Common myeloid progenitor, CD34-positive (primary cell): ENCODE measurements around the gene SFRP2.

Experiments
- CTCF ChIA-PET: fragments of 350-600 bp; sonication (Branson Sonifier 250); formaldehyde crosslinking; loops from one replicate; lab custom pipeline; 2021; ENCODE audit warnings: antibody characterized with exemption; lab: Charles Lee
- POLR2A ChIA-PET: fragments of 350-600 bp; sonication (Branson Sonifier 250); formaldehyde crosslinking; loops from one replicate; lab custom pipeline; 2021; ENCODE audit warnings: antibody characterized with exemption; lab: Charles Lee
- DNase-seq, 3 donors: peaks; one replicate each; pipeline versions ENCODE4 v3.0.0 to v3.0.0-alpha.2; 2013
- H3K27ac ChIP-seq, 2 experiments: 1 replicate in 1 of 2; 2 replicates in 1 of 2; pipeline ENCODE4 v1.7.0; 2013; ENCODE audit warnings: inconsistent platforms in 2 of 2, low read length in 2 of 2, mild to moderate bottlenecking in 2 of 2, low read depth in 1 of 2, moderate library complexity in 1 of 2; ENCODE audit not compliant: severe bottlenecking in 2 of 2, insufficient read depth in 1 of 2, poor library complexity in 1 of 2
- H3K27me3 ChIP-seq, 5 experiments: replicated peaks in 2 of 5; 1 replicate in 3 of 5; 2 replicates in 2 of 5; pipeline versions ENCODE4 v1.6.1 to v1.7.0; 2013; ENCODE audit warnings: low read length in 4 of 5, mild to moderate bottlenecking in 2 of 5, moderate library complexity in 2 of 5, inconsistent platforms in 1 of 5; ENCODE audit not compliant: insufficient read depth in 5 of 5, control insufficient read depth in 4 of 5
- H3K36me3 ChIP-seq, 4 experiments: 1 replicate in 2 of 4; 2 replicates in 2 of 4; pipeline versions ENCODE4 v1.6.1 to v1.7.0; 2013; ENCODE audit warnings: low read length in 3 of 4, control low read depth in 1 of 4, mild to moderate bottlenecking in 1 of 4; ENCODE audit not compliant: control insufficient read depth in 4 of 4, insufficient read depth in 4 of 4
- H3K4me1 ChIP-seq, 4 experiments: 1 replicate in 3 of 4; 2 replicates in 1 of 4; pipeline versions ENCODE4 v1.6.1 to v1.7.1; 2013; ENCODE audit warnings: low read length in 3 of 4, mild to moderate bottlenecking in 3 of 4, control low read depth in 1 of 4, inconsistent platforms in 1 of 4, moderate library complexity in 1 of 4; ENCODE audit not compliant: control insufficient read depth in 4 of 4, insufficient read depth in 4 of 4; ENCODE audit errors: control extremely low read depth in 1 of 4
- H3K4me3 ChIP-seq, 7 experiments: 1 replicate in 4 of 7; 2 replicates in 3 of 7; pipeline versions ENCODE4 v1.5.1 to v1.7.0; 2013; ENCODE audit warnings: mild to moderate bottlenecking in 7 of 7, low read length in 6 of 7, moderate library complexity in 6 of 7, inconsistent platforms in 2 of 7, low read depth in 2 of 7, control low read depth in 1 of 7; ENCODE audit not compliant: insufficient read depth in 4 of 7, control insufficient read depth in 1 of 7; ENCODE audit errors: extremely low read depth in 1 of 7
- H3K9me3 ChIP-seq, 5 experiments: 1 replicate in 4 of 5; 2 replicates in 1 of 5; pipeline versions ENCODE4 v1.6.1 to v1.7.1; 2013; ENCODE audit warnings: low read length in 4 of 5, mild to moderate bottlenecking in 2 of 5, inconsistent platforms in 1 of 5, low read depth in 1 of 5, moderate library complexity in 1 of 5; ENCODE audit not compliant: control insufficient read depth in 4 of 5, insufficient read depth in 2 of 5; ENCODE audit errors: control extremely low read depth in 1 of 5
- WGBS: methylation state at CpG from one replicate; pipeline ENCODE4 v1.1.5; 2013; ENCODE audit not compliant: insufficient coverage; 5-methylcytosine and 5-hydroxymethylcytosine counted together

Gene SFRP2

GRCh38 chr4:153764601-153765368 lies 24.1 kb downstream of the SFRP2 start:
- Histone ChIP-seq H3K4me1 (peaks cover 0 to 4% (median 2%) of the 10 kb centered on the region in 4 experiments), H3K4me3 (no peak overlapping the region), H3K36me3 (no peaks in the 10 kb centered on the region), H3K27me3 (peaks cover 3 to 32% (median 5%) of the 10 kb centered on the region in 5 experiments), H3K27ac (no peak overlapping the region), H3K9me3 (no peaks in the 10 kb centered on the region)
- 98% methylated on average over 5 of the region's 5 CpGs for WGBS
- DNase-seq: no peak
- POLR2A ChIA-PET: no interaction called here
- CTCF ChIA-PET: interaction anchor here (0.9 to 1.4 kb wide), 5 partner anchors 9 to 19 kb away, joined by 3 to 5 read pairs (median 3); no protein-coding TSS in a partner anchor

DNA sequence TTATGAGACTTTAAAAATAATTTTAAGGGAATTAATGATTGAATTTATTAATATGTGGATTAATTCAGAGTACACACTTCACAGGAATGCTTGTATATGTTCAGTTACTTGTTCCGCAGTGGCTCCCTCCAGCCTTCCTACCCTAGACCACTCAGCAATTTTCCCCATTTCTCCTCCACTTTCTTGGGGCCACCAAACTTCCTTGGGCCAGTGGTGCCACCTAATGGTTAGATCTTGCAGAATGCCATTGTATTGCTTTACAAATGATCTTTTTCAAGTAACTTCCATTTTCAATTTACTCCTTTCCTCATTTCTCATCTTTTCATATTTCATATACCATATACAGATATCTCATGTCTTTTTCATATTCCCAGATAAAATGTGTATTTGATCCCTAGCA lies 25.5 kb downstream of the SFRP2 start:
- Histone ChIP-seq H3K4me3 (no peak overlapping the region), H3K36me3 (no peaks in the 10 kb centered on the region), H3K27me3 (peaks cover 7 to 46% (median 10%) of the 10 kb centered on the region in 5 experiments), H3K9me3 (no peaks in the 10 kb centered on the region), H3K4me1 (peaks cover 0 to 8% (median 4%) of the 10 kb centered on the region in 4 experiments), H3K27ac (no peak overlapping the region)
- CTCF ChIA-PET: interaction anchor here (0.6 to 1.4 kb wide), 2 partner anchors 14 to 1117 kb away, joined by 3 to 5 read pairs; no protein-coding TSS in a partner anchor
- WGBS: 100% methylated on average over 1 of the region's 1 CpG
- POLR2A ChIA-PET: no interaction called here
- DNase-seq: no peak

GRCh38 chr4:153759407-153760316 lies 29.2 kb downstream of the SFRP2 start, which contains the start of gene RNF175:
RNF175 (minus strand) TSS chr4:153760024; CDS start chr4:153759862, 162 bp downstream.
- 12% methylated on average over 75 of the region's 76 CpGs for WGBS
- Histone ChIP-seq H3K27me3 (peaks cover 7 to 57% (median 12%) of the 10 kb centered on the region in 5 experiments), H3K9me3 (peaks cover 0 to 3% (median 0%) of the 10 kb centered on the region in 5 experiments), H3K36me3 (no peaks in the 10 kb centered on the region), H3K4me3 (peak within 1 kb of the TSS; percentile 16 to 67 (median 54)), H3K27ac (no peak within 1 kb of the TSS), H3K4me1 (peaks cover 0 to 8% (median 5%) of the 10 kb centered on the region in 4 experiments)
- POLR2A ChIA-PET: no interaction called here
- peak in 2 of 3 donors; percentile 23 to 36 for DNase-seq
- CTCF ChIA-PET: no interaction called here

GRCh38 chr4:153758688-153759406 lies 30.0 kb downstream of the SFRP2 start:
- Histone ChIP-seq H3K36me3 (no peaks in the 10 kb centered on the region), H3K9me3 (peaks cover 0 to 3% (median 0%) of the 10 kb centered on the region in 5 experiments), H3K27me3 (peaks cover 7 to 55% (median 12%) of the 10 kb centered on the region in 5 experiments), H3K4me3 (peak overlapping the region in 1 of 7 experiments; percentile 64), H3K27ac (no peak overlapping the region), H3K4me1 (peaks cover 0 to 8% (median 5%) of the 10 kb centered on the region in 4 experiments)
- DNase-seq: no peak
- 98% methylated on average over 3 of the region's 15 CpGs for WGBS
- ChIA-PET CTCF (no interaction called here), POLR2A (no interaction called here)

GRCh38 chr4:153758136-153758535 lies 30.7 kb downstream of the SFRP2 start:
- DNase-seq: no peak
- Histone ChIP-seq H3K9me3 (peaks cover 0 to 3% (median 0%) of the 10 kb centered on the region in 5 experiments), H3K27me3 (peaks cover 7 to 53% (median 12%) of the 10 kb centered on the region in 5 experiments), H3K36me3 (no peaks in the 10 kb centered on the region), H3K4me3 (no peak overlapping the region), H3K27ac (no peak overlapping the region), H3K4me1 (peaks cover 0 to 8% (median 5%) of the 10 kb centered on the region in 4 experiments)
- CTCF ChIA-PET: interaction anchor here (1.2 kb wide), 1 partner anchor 15 kb away, joined by 3 read pairs; no protein-coding TSS in a partner anchor
- 93% methylated on average over 2 of the region's 2 CpGs for WGBS
- POLR2A ChIA-PET: no interaction called here

DNA sequence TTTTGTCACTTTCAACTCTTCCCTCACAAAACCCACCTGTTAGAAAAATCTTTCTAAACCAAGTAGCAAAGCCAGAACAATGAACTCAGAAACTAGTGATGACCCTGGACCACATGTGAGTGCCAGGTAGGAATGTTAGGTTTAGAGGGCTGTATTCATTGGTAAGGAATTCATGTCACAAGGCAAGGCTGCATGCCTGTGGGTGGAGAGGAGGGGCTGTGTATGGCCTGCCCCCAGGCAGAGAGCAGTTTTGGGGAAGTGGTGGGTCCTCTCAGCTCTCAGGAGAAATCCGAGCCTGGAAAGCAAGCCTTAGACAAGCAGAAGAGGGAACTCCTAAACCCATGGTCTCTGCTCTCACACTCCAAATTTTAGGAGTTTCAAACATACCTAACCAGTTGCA lies 31.5 kb downstream of the SFRP2 start:
- H3K27me3 ChIP-seq: peaks cover 7 to 52% (median 12%) of the 10 kb centered on the region in 5 experiments
- no CpG with 5 or more reads among the region's 1 CpG for WGBS
- H3K27ac ChIP-seq: no peak overlapping the region
- no peaks in the 10 kb centered on the region for H3K36me3 ChIP-seq
- peaks cover 0 to 3% (median 0%) of the 10 kb centered on the region in 5 experiments for H3K9me3 ChIP-seq
- H3K4me1 ChIP-seq: peaks cover 0 to 8% (median 5%) of the 10 kb centered on the region in 4 experiments
- no peak overlapping the region for H3K4me3 ChIP-seq
- ChIA-PET POLR2A (no interaction called here), CTCF (interaction anchor here (1.2 kb wide), 1 partner anchor 14 kb away, joined by 3 read pairs; no protein-coding TSS in a partner anchor)
- peak in 2 of 3 donors; percentile 19 to 29 for DNase-seq
